H1 (cell line): ENCODE measurements around the gene AFAP1L2.

ENCODE experiments used
- POLR2A ChIP-seq, 2 experiments: IDR thresholded peaks; 1 replicate in 1 of 2; 2 replicates in 1 of 2; pipeline ENCODE4 v1.6.1; 2011; ENCODE audit warnings: low read depth in 2 of 2, low read length in 2 of 2, mild to moderate bottlenecking in 2 of 2; ENCODE audit errors: control extremely low read depth in 1 of 2
- TF ChIP-seq, protein P1 (sequence below), 3 experiments: IDR thresholded peaks; 1 replicate in 2 of 3; 2 replicates in 1 of 3; pipeline versions ENCODE4 v1.5.1 to v1.6.1; 2011; ENCODE audit warnings: low read length in 3 of 3, mild to moderate bottlenecking in 3 of 3, inconsistent platforms in 2 of 3, low read depth in 1 of 3, moderate library complexity in 1 of 3; ENCODE audit not compliant: insufficient read depth in 1 of 3; ENCODE audit errors: control extremely low read depth in 1 of 3

DNA sequence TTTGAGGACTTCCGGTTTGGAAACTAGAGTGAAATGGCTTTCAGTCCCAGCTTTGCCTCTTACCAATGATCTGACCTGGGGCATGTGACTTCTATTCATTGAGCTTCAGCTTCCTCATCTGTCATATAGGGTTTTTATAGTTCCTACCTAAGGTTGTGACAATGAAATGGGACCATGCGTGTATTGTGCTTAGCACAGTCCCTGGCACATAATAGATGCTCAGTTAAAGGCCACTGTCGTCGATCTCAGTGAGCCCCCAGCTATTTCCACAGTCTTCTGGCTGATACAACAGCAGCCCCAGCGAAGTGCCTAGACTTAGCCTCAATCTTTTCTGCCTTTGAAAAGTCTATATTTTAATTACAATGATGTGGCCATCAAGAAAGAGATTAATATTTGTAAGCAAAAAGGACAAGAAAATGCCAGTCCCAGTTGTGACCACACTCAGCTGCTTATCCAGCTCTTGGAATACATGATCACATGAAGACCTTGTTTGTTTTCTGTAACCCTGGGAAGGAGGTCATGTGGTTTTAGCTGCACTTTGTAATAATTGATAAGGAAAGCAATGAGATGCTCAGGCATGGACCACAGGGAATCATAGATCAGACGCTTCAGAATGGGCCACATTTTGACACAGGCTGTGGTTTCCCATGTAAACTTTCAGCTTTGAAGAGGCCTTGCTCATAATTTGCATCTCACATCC is 120.6 kb downstream of the AFAP1L2 start:
- TF ChIP-seq, protein P1, sequence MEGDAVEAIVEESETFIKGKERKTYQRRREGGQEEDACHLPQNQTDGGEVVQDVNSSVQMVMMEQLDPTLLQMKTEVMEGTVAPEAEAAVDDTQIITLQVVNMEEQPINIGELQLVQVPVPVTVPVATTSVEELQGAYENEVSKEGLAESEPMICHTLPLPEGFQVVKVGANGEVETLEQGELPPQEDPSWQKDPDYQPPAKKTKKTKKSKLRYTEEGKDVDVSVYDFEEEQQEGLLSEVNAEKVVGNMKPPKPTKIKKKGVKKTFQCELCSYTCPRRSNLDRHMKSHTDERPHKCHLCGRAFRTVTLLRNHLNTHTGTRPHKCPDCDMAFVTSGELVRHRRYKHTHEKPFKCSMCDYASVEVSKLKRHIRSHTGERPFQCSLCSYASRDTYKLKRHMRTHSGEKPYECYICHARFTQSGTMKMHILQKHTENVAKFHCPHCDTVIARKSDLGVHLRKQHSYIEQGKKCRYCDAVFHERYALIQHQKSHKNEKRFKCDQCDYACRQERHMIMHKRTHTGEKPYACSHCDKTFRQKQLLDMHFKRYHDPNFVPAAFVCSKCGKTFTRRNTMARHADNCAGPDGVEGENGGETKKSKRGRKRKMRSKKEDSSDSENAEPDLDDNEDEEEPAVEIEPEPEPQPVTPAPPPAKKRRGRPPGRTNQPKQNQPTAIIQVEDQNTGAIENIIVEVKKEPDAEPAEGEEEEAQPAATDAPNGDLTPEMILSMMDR (IDR thresholded peaks at IDR 0.05; ENCODE audit: control extremely low read depth in 1 of 3, insufficient read depth in 1 of 3, low read depth in 1 of 3, low read length in 3 of 3): no peak
- TF ChIP-seq POLR2A (IDR thresholded peaks at IDR 0.05; ENCODE audit: control extremely low read depth in 1 of 2, low read depth in 2 of 2, low read length in 2 of 2): no peak
